ENCODE measurements around the gene CEP164. TPM values are rescaled to one million over a fixed set of nuclear protein-coding genes. Genes with fewer than 3 reads are reported as not detected.

The CEP164 gene
- total RNA-seq, 1 experiment from 2014 or later = 22.2 TPM

DNA sequence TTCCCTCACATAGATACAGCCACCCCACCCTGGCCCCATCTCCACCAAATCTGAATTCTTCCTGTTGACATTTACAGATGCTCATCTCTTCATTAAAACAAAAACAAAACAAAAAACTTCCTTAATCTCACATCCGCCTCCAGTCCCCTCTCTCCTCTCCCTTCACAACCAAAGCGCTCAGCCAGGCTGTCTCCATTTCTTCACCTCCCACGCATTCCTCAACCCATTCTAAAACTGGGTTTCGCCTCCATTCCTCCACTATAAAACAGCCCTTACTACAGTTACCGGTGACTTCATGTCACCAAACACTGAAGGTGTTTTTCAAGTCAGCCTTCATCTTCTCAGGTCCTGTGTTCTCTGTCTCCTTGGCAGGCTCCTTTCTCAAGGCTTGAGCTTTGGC lies 26.9 kb upstream of the CEP164 start:
- H3K9me3 ChIP-seq (ENCODE audit: control insufficient read depth in 1 of 2, insufficient read depth in 1 of 2, low read depth in 1 of 2, low read length in 2 of 2) = no peaks in the 10 kb centered on the region
- POLR2A ChIA-PET = no interaction called here
- no TSS peak for BruUV-seq (replicated peaks)
- RAD21 ChIA-PET (ENCODE audit: low non-redundant PET in 1 of 2, low total read pairs in 2 of 2, uncharacterized antibody in 2 of 2, unreplicated experiment in 2 of 2) = no interaction called here
- no peaks in the 10 kb centered on the region for H3K4me1 ChIP-seq (ENCODE audit: control insufficient read depth in 1 of 2, insufficient read depth in 2 of 2, low read length in 2 of 2)
- TF ChIP-seq, protein P1, sequence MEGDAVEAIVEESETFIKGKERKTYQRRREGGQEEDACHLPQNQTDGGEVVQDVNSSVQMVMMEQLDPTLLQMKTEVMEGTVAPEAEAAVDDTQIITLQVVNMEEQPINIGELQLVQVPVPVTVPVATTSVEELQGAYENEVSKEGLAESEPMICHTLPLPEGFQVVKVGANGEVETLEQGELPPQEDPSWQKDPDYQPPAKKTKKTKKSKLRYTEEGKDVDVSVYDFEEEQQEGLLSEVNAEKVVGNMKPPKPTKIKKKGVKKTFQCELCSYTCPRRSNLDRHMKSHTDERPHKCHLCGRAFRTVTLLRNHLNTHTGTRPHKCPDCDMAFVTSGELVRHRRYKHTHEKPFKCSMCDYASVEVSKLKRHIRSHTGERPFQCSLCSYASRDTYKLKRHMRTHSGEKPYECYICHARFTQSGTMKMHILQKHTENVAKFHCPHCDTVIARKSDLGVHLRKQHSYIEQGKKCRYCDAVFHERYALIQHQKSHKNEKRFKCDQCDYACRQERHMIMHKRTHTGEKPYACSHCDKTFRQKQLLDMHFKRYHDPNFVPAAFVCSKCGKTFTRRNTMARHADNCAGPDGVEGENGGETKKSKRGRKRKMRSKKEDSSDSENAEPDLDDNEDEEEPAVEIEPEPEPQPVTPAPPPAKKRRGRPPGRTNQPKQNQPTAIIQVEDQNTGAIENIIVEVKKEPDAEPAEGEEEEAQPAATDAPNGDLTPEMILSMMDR (IDR thresholded peaks at IDR 0.05 in 2 of 3, conservative IDR thresholded peaks at IDR 0.05 in 1 of 3; ENCODE audit: borderline replicate concordance in 1 of 3, insufficient read depth in 1 of 3, low read depth in 2 of 3, low read length in 2 of 3) = no peak
- TF ChIP-seq, protein P2, sequence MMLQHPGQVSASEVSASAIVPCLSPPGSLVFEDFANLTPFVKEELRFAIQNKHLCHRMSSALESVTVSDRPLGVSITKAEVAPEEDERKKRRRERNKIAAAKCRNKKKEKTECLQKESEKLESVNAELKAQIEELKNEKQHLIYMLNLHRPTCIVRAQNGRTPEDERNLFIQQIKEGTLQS (IDR thresholded peaks at IDR 0.05) = no peak
- no peaks in the 10 kb centered on the region for H3K36me3 ChIP-seq (ENCODE audit: control insufficient read depth in 1 of 2, insufficient read depth in 2 of 2, low read length in 2 of 2)
- H3K27me3 ChIP-seq (ENCODE audit: insufficient read depth, low read length) = no peaks in the 10 kb centered on the region
- no peak overlapping the region for H2AFZ ChIP-seq (ENCODE audit: low read depth, low read length, poor library complexity, severe bottlenecking)
- no peak overlapping the region for H3K9ac ChIP-seq (ENCODE audit: low read length)
- ATAC-seq (no peak), DNase-seq (ENCODE audit: low read depth, low spot score) (no peak)
- no peak overlapping the region for H3K27ac ChIP-seq (ENCODE audit: low read depth, low read length)
- H3K4me2 ChIP-seq (ENCODE audit: low read length) = no peak overlapping the region
- no peaks in the 10 kb centered on the region for H4K20me1 ChIP-seq (ENCODE audit: insufficient read depth)
- no peak overlapping the region for H3K4me3 ChIP-seq (replicated peaks in 1 of 2; ENCODE audit: low read depth in 1 of 2, low read length in 2 of 2)
- CTCF ChIA-PET = no interaction called here
- H3K9me2 ChIP-seq (ENCODE audit: insufficient read depth) = no peaks in the 10 kb centered on the region
- intact Hi-C loops (cut with micrococcal nuclease) = no loop called here
- H3K79me2 ChIP-seq (ENCODE audit: insufficient read depth, low read length) = no peaks in the 10 kb centered on the region

DNA sequence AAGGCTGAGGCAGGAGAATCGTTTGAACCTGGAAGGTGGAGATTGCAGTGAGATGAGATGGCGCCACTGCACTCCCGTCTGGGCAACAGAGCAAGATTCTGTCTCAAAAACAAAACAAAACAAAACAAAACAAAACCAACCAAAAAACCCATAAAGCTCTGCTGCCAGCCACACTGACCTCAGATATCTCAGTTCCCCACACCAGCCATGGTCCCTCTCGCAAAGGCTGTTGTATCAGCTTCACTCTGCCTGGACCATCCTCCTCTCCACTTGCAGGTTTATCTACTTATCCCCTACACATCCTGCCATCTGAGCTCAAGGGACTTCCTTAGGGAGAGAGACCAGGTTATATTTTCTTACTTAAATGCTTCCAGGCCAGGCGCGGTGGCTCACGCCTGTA lies 25.4 kb upstream of the CEP164 start:
- Histone ChIP-seq H3K9me3 (ENCODE audit: control insufficient read depth in 1 of 2, insufficient read depth in 1 of 2, low read depth in 1 of 2, low read length in 2 of 2) (no peaks in the 10 kb centered on the region), H3K9ac (ENCODE audit: low read length) (no peak overlapping the region), H2AFZ (ENCODE audit: low read depth, low read length, poor library complexity, severe bottlenecking) (no peak overlapping the region), H3K36me3 (ENCODE audit: control insufficient read depth in 1 of 2, insufficient read depth in 2 of 2, low read length in 2 of 2) (no peaks in the 10 kb centered on the region), H4K20me1 (ENCODE audit: insufficient read depth) (no peaks in the 10 kb centered on the region), H3K27ac (ENCODE audit: low read depth, low read length) (no peak overlapping the region), H3K79me2 (ENCODE audit: insufficient read depth, low read length) (no peaks in the 10 kb centered on the region), H3K9me2 (ENCODE audit: insufficient read depth) (no peaks in the 10 kb centered on the region), H3K27me3 (ENCODE audit: insufficient read depth, low read length) (no peaks in the 10 kb centered on the region), H3K4me2 (ENCODE audit: low read length) (no peak overlapping the region), H3K4me1 (ENCODE audit: control insufficient read depth in 1 of 2, insufficient read depth in 2 of 2, low read length in 2 of 2) (no peaks in the 10 kb centered on the region), H3K4me3 (replicated peaks in 1 of 2; ENCODE audit: low read depth in 1 of 2, low read length in 2 of 2) (no peak overlapping the region)
- ChIA-PET CTCF (no interaction called here), RAD21 (ENCODE audit: low non-redundant PET in 1 of 2, low total read pairs in 2 of 2, uncharacterized antibody in 2 of 2, unreplicated experiment in 2 of 2) (no interaction called here), POLR2A (no interaction called here)
- intact Hi-C loops (cut with micrococcal nuclease) = no loop called here
- no TSS peak for BruUV-seq (replicated peaks)
- no peak for ATAC-seq
- no peak for DNase-seq (ENCODE audit: low read depth, low spot score)
- TF ChIP-seq, protein P3, sequence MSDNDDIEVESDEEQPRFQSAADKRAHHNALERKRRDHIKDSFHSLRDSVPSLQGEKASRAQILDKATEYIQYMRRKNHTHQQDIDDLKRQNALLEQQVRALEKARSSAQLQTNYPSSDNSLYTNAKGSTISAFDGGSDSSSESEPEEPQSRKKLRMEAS (IDR thresholded peaks at IDR 0.05) = no peak
- no peak for TF ChIP-seq SRF (IDR thresholded peaks at IDR 0.05; ENCODE audit: low read depth)
- no peak for TF ChIP-seq POLR2A (IDR thresholded peaks at IDR 0.05; ENCODE audit: borderline replicate concordance, extremely low read depth, insufficient read depth, insufficient read length)
- TF ChIP-seq YY1 (IDR thresholded peaks at IDR 0.05; ENCODE audit: extremely low read depth, insufficient replicate concordance, low read depth, low read length) = no peak
- TF ChIP-seq, protein P1 (IDR thresholded peaks at IDR 0.05 in 2 of 3, conservative IDR thresholded peaks at IDR 0.05 in 1 of 3; ENCODE audit: borderline replicate concordance in 1 of 3, insufficient read depth in 1 of 3, low read depth in 2 of 3, low read length in 2 of 3) = no peak
- TF ChIP-seq POLR2AphosphoS5 (IDR thresholded peaks at IDR 0.05; ENCODE audit: low read depth, low read length) = no peak
- no peak for TF ChIP-seq SP1 (IDR thresholded peaks at IDR 0.05; ENCODE audit: low read depth)
- no peak for TF ChIP-seq TCF7L2 (IDR thresholded peaks at IDR 0.05; ENCODE audit: borderline replicate concordance, extremely low read depth, insufficient read depth, insufficient read length)
